Measurements from ENCODE around the gene PUSL1. TPM values are rescaled to one million over a fixed set of nuclear protein-coding genes. Genes with fewer than 3 reads are reported as not detected.

The PUSL1 gene
- total RNA-seq, 6 experiments from 2014 or later, result 5.6 to 21.6 (median 8.4) TPM

DNA sequence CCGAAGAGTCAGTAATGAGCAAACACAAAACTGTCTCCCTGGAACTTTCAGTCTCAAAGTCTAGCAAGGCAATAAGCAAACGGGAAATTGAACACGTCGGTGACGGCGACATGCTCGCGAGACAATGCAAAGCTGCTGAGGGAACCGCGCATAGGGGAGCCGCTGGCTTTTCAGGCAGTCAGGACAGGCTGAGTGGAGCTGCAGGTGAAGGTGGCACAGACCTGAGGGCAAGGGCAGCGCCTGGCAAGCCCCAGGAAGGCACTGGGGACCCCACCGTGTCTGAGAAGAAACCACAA, 11.2 kb downstream of the PUSL1 start:
- WGBS (ENCODE audit: insufficient coverage, low coverage, low lambda C conversion rate, missing lambda C conversion rate), result 88% methylated on average over 10 of the region's 13 CpGs
- Histone ChIP-seq H3K36me3 (peaks cover 0 to 9% (median 4%) of the 10 kb centered on the region in 4 donors), H3K27ac (no peak overlapping the region), H3K4me1 (peaks cover 0 to 22% (median 0%) of the 10 kb centered on the region in 4 donors), H3K27me3 (no peaks in the 10 kb centered on the region), H3K4me3 (no peak overlapping the region), H3K9me3 (no peaks in the 10 kb centered on the region)
- ATAC-seq (no peak), DNase-seq (no peak)
- no peak for TF ChIP-seq POLR2A (IDR thresholded peaks at IDR 0.05)
- TF ChIP-seq, protein P1, sequence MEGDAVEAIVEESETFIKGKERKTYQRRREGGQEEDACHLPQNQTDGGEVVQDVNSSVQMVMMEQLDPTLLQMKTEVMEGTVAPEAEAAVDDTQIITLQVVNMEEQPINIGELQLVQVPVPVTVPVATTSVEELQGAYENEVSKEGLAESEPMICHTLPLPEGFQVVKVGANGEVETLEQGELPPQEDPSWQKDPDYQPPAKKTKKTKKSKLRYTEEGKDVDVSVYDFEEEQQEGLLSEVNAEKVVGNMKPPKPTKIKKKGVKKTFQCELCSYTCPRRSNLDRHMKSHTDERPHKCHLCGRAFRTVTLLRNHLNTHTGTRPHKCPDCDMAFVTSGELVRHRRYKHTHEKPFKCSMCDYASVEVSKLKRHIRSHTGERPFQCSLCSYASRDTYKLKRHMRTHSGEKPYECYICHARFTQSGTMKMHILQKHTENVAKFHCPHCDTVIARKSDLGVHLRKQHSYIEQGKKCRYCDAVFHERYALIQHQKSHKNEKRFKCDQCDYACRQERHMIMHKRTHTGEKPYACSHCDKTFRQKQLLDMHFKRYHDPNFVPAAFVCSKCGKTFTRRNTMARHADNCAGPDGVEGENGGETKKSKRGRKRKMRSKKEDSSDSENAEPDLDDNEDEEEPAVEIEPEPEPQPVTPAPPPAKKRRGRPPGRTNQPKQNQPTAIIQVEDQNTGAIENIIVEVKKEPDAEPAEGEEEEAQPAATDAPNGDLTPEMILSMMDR (IDR thresholded peaks at IDR 0.05), result no peak
- intact Hi-C loops (cut with DNase I), result no loop called here

DNA sequence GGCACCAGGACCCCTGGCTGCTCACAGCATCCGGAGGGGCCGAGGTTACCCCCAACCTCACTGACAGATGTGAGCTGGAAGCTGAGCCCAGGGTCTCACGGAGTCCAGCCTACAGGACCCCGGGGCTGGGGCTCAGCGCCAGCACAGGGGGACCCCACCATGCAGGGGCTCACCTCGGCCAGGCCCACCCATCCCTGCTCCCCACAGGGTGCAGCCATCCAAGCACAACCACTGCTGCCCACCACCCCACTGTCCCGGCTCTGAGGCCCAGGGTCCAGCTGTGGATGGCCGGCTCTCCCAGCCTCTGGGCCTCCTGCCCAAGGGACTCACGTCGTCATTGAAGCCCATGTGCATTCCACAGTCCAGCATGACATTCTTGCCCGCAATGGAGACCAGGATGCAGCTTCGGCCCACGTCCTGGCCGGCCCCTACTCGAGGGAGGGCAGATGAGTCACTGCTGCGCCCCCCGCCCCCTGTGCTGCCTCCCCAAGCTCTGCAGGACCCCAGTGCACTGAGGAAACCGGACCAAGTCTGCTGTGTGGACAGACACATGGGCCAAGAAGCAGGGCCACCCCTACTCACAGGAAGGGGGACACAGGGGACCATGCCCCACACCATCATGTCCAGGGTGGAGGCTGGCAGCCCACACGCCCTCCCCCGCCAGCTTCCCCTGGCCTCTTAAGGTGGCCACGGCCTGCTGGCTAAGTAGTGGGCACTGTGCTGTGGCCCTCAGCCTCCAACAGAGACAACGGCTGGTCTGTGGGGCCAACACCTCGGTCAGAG, 12.5 kb downstream of the PUSL1 start:
- peaks cover 0 to 9% (median 1%) of the 10 kb centered on the region in 4 donors for H3K36me3 ChIP-seq
- intact Hi-C loops (cut with DNase I), result no loop called here
- TF ChIP-seq, protein P1 (IDR thresholded peaks at IDR 0.05), result no peak
- no peak for TF ChIP-seq POLR2A (IDR thresholded peaks at IDR 0.05)
- ATAC-seq, result no peak
- 78% methylated on average over 6 of the region's 23 CpGs for WGBS (ENCODE audit: insufficient coverage, low coverage, low lambda C conversion rate, missing lambda C conversion rate)
- no peak overlapping the region for H3K4me3 ChIP-seq
- peaks cover 0 to 28% (median 0%) of the 10 kb centered on the region in 4 donors for H3K4me1 ChIP-seq
- H3K27me3 ChIP-seq, result no peaks in the 10 kb centered on the region
- no peaks in the 10 kb centered on the region for H3K9me3 ChIP-seq
- no peak for DNase-seq
- no peak overlapping the region for H3K27ac ChIP-seq

DNA sequence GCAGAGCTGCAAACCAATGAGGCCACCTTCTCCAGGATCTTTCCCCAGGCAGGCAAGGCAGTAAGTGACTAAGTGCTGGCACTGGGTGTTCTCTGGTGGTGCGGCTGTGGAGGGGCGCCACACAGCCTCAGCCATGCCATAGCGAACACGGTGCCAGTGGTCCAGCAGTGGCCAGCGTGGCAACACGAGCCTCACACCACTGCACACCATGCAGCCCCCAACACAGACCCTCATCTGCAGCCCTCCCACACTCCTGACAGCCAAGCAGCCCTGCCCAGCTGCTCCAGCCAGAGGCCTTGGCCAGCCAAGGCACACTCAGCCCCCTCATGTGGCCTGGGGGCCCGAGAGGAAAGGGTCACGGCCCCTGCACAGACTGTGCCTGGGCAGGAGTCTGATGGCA, 13.1 kb downstream of the PUSL1 start:
- peaks cover 0 to 34% (median 0%) of the 10 kb centered on the region in 4 donors for H3K4me1 ChIP-seq
- ATAC-seq (no peak), DNase-seq (no peak)
- intact Hi-C loops (cut with DNase I), result no loop called here
- H3K27ac ChIP-seq, result no peak overlapping the region
- WGBS (ENCODE audit: insufficient coverage, low coverage, low lambda C conversion rate, missing lambda C conversion rate), result no CpG with 5 or more reads among the region's 8 CpGs
- H3K36me3 ChIP-seq, result peaks cover 0 to 9% (median 1%) of the 10 kb centered on the region in 4 donors
- H3K27me3 ChIP-seq, result no peaks in the 10 kb centered on the region
- H3K4me3 ChIP-seq, result no peak overlapping the region
- TF ChIP-seq, protein P1 (IDR thresholded peaks at IDR 0.05), result no peak
- TF ChIP-seq POLR2A (IDR thresholded peaks at IDR 0.05), result no peak
- H3K9me3 ChIP-seq, result no peaks in the 10 kb centered on the region

DNA sequence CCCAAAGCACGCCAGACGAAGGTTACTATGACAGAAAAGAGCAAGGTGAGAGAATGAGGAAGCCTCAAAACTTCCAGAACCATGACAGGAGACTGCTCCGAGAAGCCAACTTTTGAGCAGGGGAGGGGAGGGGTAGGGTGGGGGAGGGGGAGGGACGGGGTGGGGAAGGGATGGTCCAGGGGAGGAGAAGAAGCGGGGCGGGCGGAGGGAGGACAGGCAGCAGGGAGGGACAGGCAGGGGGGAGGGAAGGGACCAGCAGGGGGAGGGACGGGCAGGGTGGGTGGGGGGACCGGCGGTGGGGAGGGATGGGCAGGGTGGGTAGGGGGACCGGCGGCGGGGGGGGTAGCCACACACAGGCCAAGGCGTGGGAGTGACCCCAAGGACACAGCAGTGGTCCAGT, 14.0 kb downstream of the PUSL1 start:
- H3K36me3 ChIP-seq, result peaks cover 0 to 12% (median 6%) of the 10 kb centered on the region in 4 donors

More for the DNA sequence above, 14.0 kb downstream of the PUSL1 start:
- ATAC-seq, result no peak
- Histone ChIP-seq H3K4me3 (no peak overlapping the region), H3K27me3 (no peaks in the 10 kb centered on the region), H3K4me1 (peaks cover 0 to 38% (median 0%) of the 10 kb centered on the region in 4 donors), H3K9me3 (no peaks in the 10 kb centered on the region), H3K27ac (no peak overlapping the region)
- no peak for TF ChIP-seq POLR2A (IDR thresholded peaks at IDR 0.05)
- TF ChIP-seq, protein P1 (IDR thresholded peaks at IDR 0.05), result no peak
- 84% methylated on average over 12 of the region's 14 CpGs for WGBS (ENCODE audit: insufficient coverage, low coverage, low lambda C conversion rate, missing lambda C conversion rate)
- intact Hi-C loops (cut with DNase I), result no loop called here
- DNase-seq, result no peak

All from right lobe of liver (tissue), 6 donors.